Muscle of arm (tissue), 14 donors: Measurements from ENCODE around the gene IFNA14. TPM values are rescaled to one million over a fixed set of nuclear protein-coding genes. Genes with fewer than 3 reads are reported as not detected.
"Not testable (repeated sequence)": the region's sequence is repeated elsewhere in the genome, so short reads cannot be mapped to it uniquely, and the experiment has no call there.

Experiments
- DNase-seq: peaks from one replicate; pipeline ENCODE4 v3.0.0-alpha.2; 2013
- long read RNA-seq, 11 donors: transcript quantifications; one replicate each; lab custom pipeline, GENCODE V29; 2026
- polyA plus RNA-seq, 12 donors: library from polyadenylated mRNA; unstranded; fragments of 120-200 nt; gene quantifications; one replicate each; pipeline ENCODE4 v1.2.1, GENCODE V29; 2013; ENCODE audit not compliant: insufficient read length in 12 of 12

IFNA14 gene
- not detected for polyA plus RNA-seq
- long read RNA-seq, donor 1: 0 reads
- long read RNA-seq, donor 2: 0 reads
- long read RNA-seq, donor 3: 0 reads
- long read RNA-seq, donor 4: 0 reads
- long read RNA-seq, donor 5: 0 reads
- long read RNA-seq, donor 6: 0 reads
- long read RNA-seq, donor 7: 0 reads
- long read RNA-seq, donor 8: 0 reads
- long read RNA-seq, donor 9: 0 reads
- long read RNA-seq, donor 10: 0 reads
- long read RNA-seq, donor 11: 0 reads

DNA sequence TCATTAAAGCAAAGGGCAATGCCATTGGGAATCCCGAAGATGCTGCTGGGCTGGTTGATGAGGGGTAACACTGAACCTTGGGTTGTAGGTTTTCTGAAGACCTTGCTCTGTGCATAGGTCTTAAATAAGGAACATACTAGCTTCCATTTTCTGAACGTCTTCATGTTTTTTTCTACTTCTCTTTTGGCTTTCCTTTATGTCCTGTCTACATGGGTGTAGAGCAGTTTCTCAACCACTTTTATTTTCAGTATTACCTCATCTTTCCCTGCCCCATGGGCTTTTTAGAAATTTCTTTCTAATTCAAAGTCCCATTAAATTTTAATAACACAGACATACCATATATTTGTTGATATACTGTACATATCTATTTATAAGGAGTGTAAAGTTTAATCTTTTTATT, at the start of gene IFNA14:
TSS of gene IFNA14 (minus strand) at position 95 of the 400 bp plus-strand sequence. CDS start at position 25, 70 bp downstream.
- no peak for DNase-seq

DNA sequence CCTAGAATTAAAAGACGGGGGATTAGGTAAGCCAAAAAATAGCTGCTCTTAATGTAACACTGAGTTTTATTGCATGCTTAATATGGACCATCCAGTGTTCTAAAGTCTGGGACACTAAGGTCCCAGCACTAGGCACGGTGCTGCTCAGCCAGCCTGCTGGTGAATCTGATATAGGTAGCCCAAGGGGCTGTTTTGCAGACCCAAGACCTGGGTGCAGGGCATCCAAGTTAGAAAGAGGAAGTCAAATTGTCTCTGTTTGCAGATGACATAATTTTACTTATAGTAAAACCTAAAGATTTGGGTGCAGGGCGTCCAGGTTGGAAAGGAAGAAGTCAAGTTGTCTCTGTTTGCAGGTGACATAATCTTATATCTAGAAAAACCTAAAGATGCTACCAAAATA, 47.5 kb upstream of the IFNA14 start:
- no peak for DNase-seq

DNA sequence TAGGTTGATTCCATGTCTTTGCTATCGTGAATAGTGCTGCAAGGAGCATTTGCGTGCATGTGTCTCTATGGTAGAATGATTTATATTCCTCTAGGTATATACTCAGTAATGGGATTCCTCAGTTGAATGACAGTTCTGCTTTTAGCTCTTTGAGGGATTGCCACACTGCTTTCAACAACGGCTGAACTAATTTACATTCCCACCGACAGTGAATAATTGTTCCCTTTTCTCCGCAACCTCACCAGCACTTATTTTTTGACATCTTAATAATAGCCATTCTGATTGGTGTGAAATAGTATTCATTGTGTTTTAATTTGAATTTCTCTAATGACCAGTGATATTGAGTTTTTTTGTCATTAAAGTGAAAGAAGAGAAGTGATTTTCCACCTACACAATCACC, 46.9 kb upstream of the IFNA14 start:
- no peak for DNase-seq

DNA sequence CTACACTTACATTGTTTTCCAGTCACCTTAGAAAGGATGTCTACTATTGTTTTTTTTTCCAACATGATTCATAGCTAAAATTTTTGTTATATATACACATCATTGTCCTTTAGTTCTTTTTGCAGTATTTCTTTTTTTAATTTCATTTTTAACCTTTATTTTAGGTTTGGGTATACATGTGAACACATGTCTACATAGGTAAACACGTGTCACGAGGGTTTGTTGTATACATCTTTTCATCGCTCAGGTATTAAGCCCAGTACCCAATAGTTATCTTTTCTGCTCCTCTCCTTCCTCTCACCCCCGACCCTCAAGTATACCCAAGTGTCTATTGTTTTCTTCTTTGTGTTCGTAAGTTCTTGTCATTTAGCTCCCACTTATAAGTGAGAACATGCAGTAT, 46.3 kb upstream of the IFNA14 start:
- DNase-seq: no peak

DNA sequence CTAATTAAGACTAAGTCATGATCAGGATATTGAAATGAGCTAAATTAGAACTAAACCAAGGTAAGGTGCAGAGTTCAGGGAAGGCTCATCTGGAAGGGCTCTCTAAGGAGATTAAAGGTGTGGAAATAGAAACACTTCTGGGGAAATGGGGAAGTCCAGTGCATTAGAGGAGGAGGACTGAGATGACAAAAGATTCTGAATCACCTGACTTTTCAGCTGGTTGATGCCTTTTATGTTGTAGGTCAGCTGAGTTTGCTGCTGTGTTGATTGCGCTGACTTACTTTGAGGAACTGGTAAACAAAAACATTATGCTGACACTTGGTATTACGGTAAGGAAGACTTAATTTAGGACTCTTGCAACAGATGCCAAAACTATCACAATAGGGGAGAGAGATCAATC, 41.5 kb upstream of the IFNA14 start:
- DNase-seq: no peak

DNA sequence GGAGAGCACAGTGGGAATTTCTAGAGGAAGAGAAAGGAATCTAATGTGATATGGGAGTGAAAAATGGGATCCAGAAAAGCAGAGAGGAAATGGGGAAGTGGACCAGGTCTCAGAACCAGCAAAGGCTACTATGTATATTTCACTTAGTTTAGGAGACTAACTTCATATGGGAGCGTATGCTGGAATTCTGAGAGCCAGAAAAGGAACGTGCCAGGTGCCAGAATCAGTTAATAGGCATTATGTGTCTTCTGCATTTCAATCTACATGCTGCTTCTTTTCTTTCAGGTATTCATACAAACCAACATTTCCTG, 28.5 kb upstream of the IFNA14 start:
- no peak for DNase-seq

DNA sequence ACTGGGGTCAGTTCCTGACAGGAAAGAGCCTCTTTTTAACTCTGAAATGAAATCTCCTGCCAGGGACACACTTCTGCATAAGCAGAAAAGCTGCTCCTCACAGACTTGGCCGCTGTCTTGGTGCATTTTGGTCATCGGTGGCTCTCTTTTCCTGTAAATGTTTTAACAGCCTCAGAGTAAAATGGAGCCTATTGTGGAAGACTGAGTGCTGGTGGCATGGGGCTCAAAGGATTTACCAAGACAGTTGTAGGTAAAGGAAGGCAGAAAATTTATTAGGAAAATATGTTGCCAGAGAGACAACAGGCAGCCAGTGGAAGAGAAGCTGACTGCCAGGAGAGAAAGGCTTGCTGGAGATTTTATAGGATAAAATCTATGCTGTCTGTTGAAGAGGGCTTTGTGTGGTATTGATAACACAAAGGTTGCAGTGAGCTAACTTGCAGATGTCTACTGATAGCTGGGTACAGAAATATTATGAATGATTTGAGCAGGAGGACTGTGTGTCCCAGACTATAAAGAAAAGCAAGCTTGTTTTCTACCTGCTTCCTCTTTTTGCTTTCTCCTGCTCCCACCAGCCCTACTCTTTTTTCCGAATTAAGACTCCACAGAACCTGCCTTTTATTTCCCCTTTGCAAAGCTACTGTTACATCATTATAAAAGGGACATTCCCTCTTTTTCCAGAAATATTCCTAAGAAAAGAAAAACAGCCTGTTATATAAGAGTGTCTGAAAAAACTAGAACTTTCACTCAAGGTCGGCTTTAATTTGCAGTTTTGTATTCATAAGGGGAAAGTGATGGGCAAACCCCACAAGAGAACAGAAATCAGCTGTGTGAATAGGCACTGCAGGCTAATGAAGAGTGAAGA, 27.9 kb upstream of the IFNA14 start:
- DNase-seq: peak; percentile 36

DNA sequence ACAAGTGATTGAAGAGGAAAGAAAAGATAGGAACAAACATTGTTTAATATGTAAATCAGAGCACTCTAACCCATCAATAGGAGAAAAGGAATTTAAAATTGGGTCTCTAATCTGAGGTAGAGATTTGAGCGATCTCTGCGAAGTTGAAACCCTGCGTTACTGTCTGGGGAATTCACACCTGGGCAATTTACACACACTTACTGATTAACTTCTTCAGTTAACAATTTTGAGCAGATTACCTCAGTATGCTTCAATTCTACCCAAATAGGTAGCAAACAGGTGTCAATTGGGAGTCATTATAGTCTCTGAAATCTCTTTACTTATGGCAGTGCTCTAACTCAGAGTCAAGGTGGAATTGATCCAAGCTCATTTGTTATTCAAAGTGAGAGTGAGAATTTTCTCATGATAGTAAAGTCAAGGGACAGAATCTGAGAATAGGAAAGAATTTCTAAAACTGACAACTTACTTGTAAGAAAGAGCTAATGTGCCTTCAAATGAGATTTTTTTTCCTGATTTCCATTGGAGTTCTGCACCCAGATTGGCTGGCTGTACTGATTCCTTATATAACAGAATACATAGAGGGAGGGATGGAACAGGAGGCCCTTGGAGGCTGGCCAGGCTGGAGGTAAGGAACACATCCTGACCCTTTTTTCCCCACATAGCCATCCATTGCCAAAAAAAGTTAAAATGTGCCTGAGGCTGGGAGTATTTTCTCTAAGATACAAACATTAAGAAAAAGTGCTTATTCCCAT, 27.1 kb upstream of the IFNA14 start:
- no peak for DNase-seq

DNA sequence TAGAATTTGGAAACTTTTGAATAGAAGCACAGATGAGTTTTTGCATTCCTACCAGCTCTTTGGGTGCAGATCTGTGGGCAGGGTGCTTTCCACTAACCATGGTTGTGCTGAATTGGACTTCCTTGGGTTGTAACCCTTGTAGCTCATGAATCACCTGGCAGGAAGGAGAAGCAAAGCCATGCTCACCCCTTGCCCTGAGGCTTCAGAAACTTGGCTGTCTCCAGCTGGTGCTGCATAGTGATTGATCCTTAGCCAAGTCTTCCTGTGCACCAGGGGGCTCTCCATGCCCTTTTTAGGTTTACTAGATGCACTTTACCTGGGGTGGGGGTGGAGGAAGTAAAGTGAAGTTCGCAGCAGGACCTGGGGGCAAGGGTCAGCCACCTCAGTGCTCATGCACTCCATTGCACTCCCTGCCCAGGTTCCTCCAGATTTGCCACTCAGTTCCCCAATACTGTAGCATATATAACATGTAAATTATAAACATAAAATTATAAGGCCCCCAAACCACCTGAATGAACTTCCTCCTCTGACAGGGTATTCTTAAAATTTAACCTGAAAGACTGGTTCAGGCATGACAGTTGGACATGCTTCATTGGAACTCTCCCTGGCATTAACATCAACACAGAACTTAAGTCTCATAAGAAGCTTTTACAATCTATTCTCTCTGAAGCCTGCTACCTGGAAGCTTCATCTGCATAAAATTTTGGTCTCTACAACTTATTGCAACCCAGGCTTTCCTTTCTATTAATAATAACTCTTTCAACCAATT, 25.8 kb upstream of the IFNA14 start:
- DNase-seq: no peak

DNA sequence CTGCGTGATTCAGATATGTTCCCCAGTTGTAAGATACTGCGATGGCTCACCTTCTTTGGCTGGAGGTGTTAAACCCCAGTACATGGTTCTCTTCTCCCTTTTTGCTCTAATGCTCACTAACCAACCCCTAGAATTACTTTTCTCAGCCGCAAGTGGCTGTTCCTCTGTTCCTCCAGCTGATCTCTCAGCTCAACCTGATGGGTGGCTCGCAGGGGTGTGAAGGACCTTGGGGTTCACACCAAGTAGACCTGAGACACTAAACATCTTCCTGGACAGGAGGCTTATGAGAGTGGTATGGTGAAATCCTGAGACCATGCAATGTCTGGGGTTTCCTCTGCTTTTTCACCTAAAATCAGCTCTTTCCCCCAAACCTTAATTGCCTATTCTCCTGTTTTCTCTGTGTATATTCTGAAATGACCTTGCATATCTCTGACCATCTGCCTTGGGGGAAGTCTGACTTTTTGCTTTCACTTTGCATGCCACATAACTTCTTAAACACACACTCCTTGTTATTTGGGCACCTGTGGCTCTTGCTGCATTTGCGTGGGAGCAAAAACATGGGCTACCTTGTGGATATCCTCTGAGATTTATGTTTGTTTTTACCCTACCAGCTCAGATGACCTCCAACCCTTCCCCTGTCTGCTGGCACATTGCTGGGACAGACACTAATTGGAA, 15.9 kb upstream of the IFNA14 start:
- no peak for DNase-seq

DNA sequence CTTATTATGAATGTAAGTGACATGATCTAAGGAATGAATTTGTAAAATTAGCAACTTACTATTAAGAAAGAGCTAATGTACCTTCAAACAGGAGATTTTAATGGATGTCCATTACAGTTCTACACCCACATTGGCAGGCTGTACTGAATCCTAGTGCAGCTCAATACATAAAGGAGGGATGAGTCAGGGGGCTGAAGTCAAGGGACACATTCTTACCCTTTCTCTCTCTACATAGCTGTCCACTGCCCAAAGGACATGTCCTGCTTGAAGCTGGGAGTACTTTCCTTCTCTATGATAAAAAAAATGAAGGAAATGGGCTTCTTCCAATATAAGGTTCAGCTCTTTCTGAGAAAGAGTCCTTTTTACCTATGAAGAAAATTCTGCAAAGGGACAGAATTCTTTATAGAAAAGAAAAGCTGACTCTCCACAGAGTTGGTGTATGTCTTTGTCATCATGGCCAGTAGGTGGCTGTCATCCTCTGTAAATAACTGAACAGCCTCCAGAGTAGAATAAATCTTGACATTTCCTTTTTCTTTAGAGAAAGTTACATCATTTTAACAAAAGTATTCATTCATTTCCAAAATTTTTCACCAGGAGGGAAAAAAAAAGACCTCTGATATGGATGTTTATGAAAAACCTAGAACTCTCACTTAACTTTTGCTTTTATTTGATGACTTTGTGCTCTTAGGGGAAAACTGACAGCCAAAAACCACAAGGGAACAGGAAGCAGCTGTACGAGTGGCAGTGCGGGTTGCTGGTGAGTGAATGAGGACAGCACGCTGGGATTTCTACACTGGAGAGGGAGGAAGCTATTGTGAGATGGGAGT, 13.1 kb upstream of the IFNA14 start:
- no peak for DNase-seq

DNA sequence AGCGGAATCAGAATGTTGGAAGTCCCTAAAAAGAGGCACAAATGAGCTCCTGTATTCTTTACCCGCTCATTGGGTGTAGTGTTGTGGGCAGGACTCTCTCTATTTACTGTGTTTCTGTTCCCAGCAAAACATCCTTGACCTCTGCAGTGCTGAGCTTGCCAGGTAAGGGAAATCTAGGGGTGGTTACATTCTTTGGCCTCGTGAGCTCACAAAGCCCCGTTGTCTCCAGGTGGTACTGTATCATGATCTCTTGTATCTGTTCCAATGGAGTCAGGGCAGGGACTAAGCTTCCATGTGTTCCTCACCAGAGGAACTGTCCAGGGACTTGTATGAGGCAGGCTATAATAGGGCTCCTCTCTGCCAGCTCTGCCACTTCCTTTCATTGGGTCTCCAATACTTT, 11.8 kb upstream of the IFNA14 start:
- DNase-seq: no peak

DNA sequence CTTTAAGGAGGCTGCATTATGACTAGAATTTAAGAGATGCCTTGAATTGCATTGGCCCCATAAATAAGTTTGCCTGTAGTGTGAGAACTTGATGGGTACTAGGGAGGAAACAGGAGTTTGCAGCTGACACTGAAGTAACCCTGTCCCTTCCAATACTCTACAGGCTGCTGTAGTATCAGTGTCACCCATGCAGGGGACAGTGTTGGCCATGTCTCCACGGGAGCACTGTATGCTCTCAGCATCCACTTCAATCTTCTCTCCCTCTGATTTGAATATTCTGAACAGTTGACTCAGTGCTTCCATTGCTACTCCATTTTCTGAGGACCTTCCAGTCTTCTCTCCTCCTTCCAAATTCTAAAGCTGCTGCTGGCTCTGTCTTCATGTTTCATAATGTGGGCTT, 11.4 kb upstream of the IFNA14 start:
- DNase-seq: no peak

DNA sequence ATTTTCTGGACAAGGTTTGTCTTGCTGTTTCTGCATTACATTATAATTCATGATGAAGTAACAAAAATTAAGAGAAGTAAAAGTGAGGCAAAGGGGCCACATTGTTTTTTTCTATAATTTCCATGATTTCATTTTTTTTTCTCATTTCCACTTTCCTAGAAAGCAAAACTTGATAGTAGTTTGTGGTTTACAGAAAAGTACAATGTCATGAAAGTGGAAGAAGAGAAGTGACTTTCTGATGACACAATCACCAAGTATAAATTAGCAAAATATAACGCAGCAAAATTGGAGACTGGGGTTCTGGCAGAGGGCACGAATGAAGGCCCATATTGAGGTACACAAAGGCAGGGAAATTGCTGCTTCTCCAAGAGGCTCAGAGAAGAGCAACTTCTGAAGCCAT, 5.0 kb upstream of the IFNA14 start:
- no peak for DNase-seq

DNA sequence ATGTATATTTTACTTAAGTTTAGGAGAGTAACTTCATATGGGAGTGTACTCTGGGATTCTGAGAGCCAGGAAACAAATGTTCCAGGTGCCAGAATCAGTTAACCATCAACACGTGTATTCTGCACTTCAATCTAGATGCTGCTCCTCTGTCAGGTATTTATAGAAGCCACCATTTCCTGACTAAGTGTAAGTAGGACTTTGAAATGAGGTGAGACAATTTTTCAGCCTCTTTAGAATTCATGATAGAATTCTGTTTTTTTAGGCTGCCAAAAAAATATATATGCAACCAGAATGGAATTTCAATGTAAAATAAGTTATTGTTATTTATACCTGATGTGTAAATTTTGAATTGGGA, 3.5 kb downstream of the IFNA14 start:
- DNase-seq: not testable (repeated sequence)

DNA sequence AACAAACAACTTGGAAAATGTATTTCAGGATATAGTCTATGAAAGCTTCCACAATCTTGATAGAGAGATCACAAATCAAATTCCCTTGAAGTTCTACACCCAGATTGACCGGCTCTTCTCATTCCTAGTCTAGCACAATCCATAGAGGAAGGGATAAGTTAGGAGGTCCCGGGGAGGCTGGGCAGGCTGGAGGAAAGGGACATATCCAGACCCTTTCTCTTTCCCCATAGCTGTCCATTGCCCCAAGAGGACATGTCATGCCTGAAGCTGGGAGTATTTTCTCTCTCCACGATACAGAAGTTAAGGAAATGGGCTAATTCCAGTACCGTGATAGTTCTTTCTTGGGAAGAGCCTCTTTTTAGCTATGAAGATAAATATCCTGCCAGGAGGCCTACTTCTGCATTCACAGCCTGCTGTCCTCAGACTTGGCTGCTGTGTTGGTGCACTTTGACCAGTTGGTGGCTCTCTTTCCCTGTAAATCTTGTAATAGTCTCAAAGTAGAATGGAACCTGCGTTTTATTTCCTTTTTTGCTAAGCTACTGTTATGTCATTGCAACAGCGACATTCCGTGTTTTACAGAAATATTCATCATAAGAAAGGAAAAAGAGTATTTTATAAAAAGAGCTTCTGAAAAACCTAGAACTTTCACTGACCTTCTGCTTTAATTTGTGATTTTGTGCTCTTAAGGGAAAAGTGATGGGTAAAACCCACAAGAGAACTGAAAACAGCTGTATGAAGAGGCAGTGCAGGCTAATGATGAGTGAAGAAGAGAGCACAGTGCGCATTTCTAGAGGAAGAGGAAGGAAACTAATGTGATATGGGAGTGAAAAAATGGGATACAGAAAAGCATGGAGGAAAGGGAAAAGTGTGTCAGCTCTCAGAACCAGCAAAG, 4.1 kb downstream of the IFNA14 start:
- DNase-seq: peak; percentile 25

DNA sequence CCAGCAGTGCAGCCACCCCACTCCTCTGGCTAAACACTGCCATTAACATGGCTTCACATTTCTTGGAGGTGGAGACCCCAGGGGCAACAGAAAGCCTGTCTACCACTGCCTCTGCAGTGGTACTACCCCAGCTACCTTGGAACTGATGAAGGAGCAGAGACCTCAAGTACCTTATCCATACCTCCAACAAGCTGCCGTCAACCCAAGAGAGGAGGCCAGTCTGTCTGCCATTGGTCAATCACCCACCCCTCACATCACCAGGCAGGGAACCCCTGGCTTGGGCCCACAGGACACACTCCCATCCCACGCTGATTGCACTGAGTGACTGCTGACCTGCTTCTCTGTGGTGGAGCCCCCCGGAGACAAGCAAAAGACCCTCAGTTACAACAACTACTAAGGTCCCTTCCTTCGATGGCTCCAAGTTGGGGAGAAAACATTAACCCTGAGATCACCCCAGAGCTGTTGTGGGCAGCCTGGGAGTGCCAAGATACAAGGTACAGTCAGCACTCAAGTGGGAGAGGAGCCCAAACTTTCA, 5.6 kb downstream of the IFNA14 start:
- no peak for DNase-seq

DNA sequence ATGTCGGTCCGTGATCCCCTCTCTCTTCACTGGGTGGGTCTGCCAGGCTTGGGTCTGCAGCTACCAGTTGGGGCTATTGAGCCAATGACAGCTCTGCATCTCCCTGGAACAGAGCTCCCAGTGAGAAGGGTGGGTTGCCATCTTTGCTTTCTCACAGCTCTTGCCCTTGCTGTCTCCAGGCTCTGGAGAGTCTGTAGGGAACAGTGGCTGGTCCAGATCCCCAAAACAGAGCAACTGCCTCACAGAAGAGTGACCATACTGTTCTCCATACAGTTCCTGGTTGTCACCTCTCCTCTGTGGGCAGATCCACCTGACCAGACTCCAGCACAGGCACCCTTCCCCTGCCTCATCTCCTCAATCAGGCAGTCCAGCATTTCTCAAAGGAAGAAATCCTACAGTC, 6.5 kb downstream of the IFNA14 start:
- DNase-seq: no peak

DNA sequence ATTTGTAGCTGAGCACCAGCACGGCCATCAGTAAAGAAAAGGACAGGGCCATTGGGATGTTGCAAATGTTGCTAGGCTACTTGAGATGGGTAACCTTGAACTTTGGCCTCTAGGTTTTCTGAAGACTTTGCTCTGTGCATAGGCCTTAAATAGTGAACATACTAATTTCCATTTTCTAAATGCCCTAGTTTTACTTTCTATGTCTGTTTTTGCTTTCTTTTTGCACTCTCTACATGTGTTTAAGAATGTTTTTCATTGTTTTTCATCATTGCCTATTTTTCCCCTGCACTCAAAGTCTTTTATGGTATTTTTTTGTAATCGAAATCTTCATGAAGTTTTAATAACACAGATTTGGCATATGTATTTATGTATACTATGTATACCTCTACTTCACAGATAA, 11.7 kb downstream of the IFNA14 start, which contains the start of gene IFNA17:
TSS of gene IFNA17 (minus strand) at position 101 of the 400 bp plus-strand sequence. CDS start at position 52, 49 bp downstream.
- DNase-seq: no peak
